Astrocyte of the spinal cord (primary cell): ENCODE data around the gene SENP1.

Experiments used
- DNase-seq: peaks from one replicate; pipeline ENCODE4 v3.0.0; 2011; ENCODE audit warnings: low read depth, low spot score
- H3K4me3 ChIP-seq: 2 replicates; pipeline ENCODE4 v1.5.1; 2011; ENCODE audit warnings: low read depth, mild to moderate bottlenecking, low read length, moderate library complexity
- CTCF ChIP-seq: IDR thresholded peaks from 2 replicates; pipeline ENCODE4 v1.5.1; 2012; ENCODE audit warnings: low read depth, mild to moderate bottlenecking, low read length, inconsistent platforms
- in situ Hi-C: cut with HindIII; loops from 2 replicates; pipeline ENCODE4 v1.10.0; 2017; ENCODE audit warnings: low sequenced_read_pairs

Gene SENP1

DNA sequence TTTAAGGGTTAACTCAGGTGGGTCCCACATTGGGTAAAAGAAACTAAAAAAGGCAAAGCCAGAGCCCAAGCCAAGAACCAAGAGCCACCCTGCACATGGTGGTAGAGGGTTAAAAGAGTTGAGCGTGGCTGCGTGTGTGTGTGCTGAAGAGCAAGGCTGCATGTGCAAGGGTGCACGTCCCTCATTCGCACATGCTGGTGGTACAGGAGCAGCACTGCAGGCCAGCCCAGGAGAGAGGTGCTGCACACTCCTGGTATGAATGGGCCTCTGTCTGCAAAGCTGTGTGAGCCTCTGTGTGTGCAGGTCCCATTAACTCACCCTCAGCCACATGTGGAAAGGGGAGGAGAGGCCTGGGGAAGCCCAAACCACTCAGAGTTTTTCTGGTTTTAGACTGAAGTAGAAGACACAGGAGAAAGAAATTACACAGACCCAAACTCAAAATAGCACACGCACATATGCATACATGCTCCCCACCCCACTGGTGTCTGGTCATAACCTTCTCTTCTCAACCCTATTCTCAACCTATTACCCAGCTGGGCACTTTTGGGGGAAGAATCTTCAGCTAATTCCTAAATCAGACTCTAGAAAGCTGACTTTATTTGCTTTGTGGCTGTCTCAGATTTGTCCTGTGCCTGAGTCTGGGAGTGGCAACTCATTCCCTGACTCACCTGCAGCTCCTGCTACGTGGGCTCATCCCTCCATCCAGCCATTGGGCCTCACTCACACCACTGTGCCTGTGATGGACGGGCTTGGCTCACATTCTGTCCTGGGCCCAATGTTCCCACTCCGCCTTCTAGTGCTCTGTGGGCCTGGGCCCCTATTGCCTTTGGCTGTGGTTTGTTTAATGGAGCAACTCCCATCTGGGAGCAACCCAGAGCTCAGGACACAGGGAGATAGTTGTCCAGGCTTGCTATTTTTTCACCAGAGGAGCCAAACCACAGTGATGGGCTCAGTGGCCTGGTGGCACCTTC lies 70.8 kb downstream of the SENP1 start:
- in situ Hi-C loops, result no loop called here
- no peak for DNase-seq
- no peak overlapping the region for H3K4me3 ChIP-seq
- TF ChIP-seq CTCF, result no peak

- no peak for DNase-seq
- no peak for TF ChIP-seq CTCF
- no peak overlapping the region for H3K4me3 ChIP-seq
- in situ Hi-C loops, result no loop called here
Observed at GRCh38 chr12:48033451-48033850, 72.4 kb downstream of the SENP1 start.

DNA sequence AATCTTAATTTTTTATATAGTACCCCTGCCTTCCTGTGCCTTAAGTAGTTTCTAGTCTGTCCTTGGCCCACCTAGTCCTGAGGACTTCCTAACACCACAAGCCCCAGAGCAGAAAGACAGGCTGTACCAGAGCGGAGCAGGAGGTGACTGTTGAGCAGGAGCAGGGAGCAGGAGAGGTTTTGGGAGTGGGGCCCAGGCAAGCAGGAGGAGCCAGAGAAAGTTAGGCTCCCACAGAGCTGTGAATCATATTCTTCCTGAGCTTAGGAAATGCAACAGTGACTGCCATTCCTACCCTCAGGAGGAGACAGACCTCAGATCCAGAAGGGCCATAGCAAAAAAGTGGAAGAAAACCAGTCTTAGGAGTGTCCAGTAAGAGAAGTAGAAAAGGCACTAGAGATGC lies 73.3 kb downstream of the SENP1 start:
- in situ Hi-C loops, result no loop called here
- H3K4me3 ChIP-seq, result no peak overlapping the region
- DNase-seq, result no peak
- TF ChIP-seq CTCF, result no peak

GRCh38 chr12:48031135-48031960 lies 74.5 kb downstream of the SENP1 start:
- TF ChIP-seq CTCF, result no peak
- in situ Hi-C loops, result no loop called here
- no peak for DNase-seq
- no peak overlapping the region for H3K4me3 ChIP-seq

DNA sequence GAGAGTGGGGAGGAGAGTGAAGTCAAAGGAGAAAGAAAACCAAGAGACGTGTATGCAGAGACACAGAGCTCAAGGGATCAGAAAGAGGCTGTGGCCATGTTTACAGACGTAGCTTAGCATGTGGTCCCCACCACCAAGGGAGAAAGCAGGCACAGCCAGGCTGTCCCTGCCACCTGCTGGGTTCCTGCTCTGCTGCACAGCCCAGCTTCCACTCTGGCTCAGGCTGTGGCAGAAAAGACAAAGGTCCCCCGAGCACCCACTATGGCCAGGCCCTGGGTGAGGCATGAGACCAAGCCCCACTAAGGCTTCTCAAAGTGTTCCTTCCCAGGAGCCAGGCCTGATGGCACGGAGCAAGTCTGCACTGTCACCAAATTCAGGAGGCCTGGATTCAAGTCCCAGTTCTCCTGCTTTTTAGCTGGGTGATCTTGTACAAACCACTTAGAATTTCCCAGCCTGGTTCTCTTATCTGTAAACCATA lies 75.7 kb downstream of the SENP1 start:
- TF ChIP-seq CTCF, result no peak
- in situ Hi-C loops, result no loop called here
- DNase-seq, result no peak
- no peak overlapping the region for H3K4me3 ChIP-seq

DNA sequence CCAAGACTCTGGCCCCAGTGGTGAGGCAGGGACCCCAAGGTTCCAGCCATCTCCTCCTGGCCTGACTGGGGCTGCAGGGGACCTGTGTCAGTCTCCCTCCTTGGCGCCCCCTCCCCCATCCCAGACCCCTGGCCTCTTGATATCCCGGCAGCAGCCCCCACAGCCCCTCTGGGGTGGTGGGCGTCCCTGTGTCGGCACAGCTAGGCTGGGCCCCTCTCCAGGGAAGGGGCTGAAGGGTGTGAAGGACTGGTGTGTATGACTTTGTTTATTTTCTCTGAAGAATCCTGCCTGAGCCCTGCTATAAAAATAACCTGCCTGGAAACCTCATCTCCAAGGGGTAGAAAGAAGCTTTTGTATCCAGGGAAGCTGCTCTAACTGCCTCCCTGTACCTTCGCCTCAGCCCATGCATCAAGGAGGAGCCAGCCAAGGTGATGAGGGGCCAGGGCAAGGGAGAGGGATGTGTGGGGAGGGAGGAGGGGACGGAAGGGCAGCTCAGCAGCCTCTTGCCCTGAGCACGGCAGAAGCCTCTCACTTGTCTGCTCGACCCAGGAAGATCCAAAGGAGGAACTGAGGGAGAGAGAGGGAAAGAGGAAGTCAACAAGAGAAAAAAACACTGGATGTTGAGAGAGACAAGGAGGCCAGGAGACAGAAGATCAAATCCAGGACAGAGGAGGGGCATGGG lies 76.2 kb downstream of the SENP1 start:
- TF ChIP-seq CTCF, result no peak
- no peak for DNase-seq
- in situ Hi-C loops, result no loop called here

More for the DNA sequence above, 76.2 kb downstream of the SENP1 start:
- H3K4me3 ChIP-seq, result no peak overlapping the region
